HG02885 (cell line): ENCODE results near the gene ALK.

Experiments
- ATAC-seq: cut with Tn5 transposase; IDR thresholded peaks from one replicate; pipeline ENCODE4 v1.9.1; 2021; ENCODE audit warnings: mild to moderate bottlenecking; ENCODE audit not compliant: unreplicated experiment, poor library complexity

Gene ALK

DNA sequence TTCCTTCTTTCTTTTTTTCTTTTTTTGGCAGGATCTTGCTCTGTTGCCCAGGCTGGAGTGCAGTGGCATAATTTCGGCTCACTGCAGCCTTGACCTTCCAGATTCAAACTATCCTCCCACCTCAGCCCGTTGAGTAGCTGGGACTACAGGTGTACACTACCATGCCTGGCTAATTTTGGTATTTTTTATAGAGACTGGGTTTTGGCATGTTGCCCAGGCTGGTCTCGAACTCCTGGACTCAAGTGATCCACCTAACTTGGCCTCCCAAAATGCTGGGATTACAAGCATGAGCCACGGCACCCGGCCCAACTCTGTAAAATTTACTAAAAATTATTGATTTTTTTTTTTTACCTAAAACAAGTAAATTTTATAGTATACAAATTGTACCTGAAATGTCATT lies 360.8 kb downstream of the ALK start:
- no peak for ATAC-seq

DNA sequence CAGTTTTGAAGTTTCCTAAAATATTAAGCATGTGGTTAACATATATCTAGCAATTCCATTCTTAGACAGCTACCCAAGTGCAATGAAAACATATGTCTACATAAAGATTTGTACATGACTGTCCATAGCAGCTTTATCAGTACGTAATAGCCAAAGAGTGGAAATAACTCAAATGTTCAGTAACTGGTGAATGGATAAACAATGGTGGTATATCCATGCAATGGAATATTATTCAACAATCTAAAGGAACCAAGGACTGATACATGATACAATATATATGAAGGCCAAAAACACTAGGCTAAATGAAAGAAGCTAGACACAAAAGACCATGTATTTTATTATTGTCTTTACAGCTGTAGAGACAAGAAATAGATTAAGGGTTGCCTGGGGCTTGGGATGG lies 361.4 kb downstream of the ALK start:
- no peak for ATAC-seq

- no peak for ATAC-seq
Measured at GRCh38 chr2:29559578-29559977, 361.8 kb downstream of the ALK start.

GRCh38 chr2:29558097-29558496 lies 363.3 kb downstream of the ALK start:
- no peak for ATAC-seq

DNA sequence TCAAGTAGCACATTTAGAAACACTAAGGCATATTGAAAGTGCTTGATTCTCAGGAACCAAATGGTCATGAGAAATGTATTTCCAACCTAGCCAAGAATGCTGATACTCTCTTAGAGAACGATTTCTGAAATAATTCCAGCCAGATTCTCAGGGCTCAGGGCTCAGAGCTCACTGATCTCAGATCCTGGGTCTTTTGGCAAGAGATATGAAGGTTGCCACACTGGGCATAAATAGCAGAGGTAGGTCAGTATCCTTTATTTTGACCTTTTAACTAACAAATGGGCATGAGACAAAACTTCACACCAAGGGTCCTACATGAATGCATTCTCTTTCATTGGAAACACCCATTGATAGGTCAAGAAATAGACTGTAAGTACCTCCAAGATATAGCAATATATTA lies 364.1 kb downstream of the ALK start:
- ATAC-seq, result no peak

- no peak for ATAC-seq
Measured at GRCh38 chr2:29549069-29549380, 372.4 kb downstream of the ALK start.

DNA sequence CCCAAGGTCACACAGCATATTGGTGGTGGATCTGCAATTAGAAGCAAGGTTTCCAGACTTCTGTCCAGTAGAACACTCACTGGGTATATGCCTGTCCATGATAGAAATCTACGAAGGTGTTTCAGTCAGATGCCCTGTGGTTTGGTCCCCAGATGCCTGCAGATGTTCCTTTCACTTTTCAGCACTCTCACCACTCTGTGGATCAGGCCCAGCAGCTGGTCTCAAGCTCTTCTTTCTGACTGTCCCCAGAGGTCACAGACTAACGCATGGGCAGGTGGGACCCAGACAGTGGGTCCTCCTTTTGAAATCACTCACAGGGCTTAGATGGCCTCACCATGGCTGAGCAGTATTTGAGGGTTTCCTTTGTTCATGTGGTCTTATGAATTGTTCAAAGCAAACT lies 376.5 kb downstream of the ALK start:
- no peak for ATAC-seq

- no peak for ATAC-seq
Measured at GRCh38 chr2:29544031-29544430, 377.4 kb downstream of the ALK start.

DNA sequence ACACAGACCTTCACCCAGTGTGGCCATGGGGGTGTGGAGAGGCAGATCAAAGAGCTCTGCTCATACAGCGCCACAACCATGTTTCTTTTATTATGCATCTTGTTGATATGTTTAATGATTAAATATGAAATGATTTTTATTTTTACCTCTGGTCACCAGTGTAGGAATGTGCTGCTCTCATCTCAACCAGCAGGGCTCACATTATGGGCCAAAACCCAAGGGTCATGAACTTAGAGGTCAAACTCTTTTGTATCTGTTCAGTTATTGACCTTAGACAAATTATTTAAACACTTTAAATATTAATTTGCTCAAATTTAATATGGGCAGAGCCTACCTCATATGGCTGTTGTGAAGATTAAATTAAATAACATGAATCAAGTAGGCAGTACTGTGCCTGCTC lies 386.2 kb downstream of the ALK start:
- ATAC-seq, result no peak

DNA sequence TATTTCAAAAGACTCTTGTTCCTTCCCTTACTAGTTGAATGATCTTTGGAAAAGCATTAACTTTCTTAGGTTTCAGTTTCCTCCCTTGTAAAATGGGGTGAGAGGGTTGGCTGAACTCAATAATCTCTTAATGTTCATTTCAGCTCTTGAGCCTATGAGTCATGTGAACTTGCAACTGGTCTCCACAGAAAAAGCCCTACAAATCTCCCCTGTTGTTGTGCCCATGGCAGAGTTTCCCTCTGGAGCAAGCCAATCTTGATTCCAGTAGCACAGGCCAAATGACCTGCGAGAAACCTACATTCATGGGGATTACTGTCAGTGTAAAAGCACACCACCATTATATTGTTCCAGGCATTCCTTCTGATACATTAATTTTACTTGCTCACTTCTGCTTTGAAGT lies 388.9 kb downstream of the ALK start:
- no peak for ATAC-seq

- no peak for ATAC-seq
Measured at GRCh38 chr2:29531626-29532025, 389.8 kb downstream of the ALK start.

DNA sequence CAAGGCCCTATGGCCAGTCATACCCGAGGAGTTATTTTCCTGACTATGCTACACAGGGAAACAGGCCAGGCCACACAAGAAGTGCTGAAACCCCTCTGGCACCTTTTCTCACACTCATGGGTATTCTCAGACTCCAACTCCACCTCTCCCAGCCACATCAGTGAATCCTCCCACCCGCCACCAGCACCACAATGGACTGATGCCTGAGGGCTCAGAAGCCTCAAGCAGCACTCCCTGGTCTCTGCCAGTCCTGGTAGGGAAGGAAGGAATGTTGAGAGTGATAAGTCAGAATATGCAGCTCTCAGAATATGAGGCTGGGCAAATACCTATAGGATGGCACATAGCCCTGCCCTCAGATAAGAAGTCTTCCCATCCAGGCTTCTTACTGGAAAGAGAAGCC lies 391.1 kb downstream of the ALK start:
- no peak for ATAC-seq

GRCh38 chr2:29528891-29529520 lies 392.4 kb downstream of the ALK start:
- ATAC-seq, result no peak

- no peak for ATAC-seq
Measured at GRCh38 chr2:29528371-29528770, 393.0 kb downstream of the ALK start.

- no peak for ATAC-seq
Measured at GRCh38 chr2:29527947-29528346, 393.4 kb downstream of the ALK start.

DNA sequence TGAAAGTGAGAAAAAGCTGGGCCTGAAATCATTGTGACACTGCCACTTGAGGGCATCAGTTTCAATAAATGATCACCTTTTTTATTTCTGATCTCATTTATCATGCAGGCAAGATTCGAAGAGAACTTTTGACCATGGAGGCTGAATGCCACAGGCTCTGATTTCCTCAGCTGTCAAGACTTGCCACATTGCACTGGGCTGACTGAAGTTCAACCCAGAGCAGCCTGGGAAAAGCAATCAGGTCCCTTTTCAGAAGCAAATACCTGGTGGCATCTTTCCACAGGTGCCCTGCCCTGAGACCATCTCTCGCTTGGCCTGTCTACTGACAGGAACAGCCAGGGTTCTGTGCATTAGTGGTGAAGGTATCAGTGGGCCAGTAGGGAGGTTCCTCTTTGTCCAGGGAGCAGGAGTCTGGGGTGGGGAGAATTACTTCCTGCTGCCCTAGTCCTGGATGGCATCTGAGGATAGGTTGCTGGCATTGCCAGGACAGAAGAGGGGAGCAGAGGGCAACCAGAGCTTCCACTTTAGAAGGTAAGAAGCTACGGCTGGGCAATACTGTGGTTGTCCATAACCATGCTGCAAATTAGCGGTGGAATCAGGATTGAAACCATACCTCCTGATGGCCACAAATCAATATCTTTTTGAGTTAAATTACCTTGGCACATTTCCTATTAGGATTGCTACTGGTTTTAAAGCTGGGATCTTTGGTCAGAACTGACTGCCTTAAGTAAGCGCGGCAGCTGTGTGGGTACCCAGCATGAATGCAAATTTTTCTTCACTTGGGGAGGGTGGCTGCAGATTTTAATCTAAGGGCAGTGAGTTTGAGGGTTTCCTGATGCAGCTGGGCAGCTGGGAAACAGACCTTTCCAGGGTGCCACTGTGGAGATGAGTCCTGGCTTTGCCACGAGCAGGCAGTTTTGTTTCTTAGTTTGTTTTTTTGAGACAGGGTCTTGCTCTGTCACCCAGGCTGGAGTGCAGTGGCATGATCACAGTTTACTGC lies 394.5 kb downstream of the ALK start:
- no peak for ATAC-seq

DNA sequence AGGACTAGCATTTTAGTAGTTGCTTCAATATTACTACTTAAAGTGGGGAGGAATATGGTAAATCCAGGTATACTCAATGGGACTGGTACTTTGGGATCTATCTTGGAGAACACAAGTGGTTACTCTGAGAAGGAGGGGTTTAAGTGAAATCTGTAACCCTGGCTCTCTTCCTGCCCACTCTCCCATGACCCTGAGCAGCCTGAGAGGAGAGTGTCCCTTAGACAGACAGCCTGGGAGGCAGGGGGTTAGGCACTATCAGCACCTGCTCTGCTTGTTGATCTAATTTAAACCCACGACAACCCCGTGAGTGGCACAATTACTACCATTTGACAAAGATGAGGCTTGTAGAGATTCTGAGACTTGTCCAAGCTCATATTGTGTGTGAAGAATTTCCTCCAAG lies 395.5 kb downstream of the ALK start:
- no peak for ATAC-seq

- ATAC-seq, result no peak
Measured at GRCh38 chr2:29524652-29525051, 396.7 kb downstream of the ALK start.

DNA sequence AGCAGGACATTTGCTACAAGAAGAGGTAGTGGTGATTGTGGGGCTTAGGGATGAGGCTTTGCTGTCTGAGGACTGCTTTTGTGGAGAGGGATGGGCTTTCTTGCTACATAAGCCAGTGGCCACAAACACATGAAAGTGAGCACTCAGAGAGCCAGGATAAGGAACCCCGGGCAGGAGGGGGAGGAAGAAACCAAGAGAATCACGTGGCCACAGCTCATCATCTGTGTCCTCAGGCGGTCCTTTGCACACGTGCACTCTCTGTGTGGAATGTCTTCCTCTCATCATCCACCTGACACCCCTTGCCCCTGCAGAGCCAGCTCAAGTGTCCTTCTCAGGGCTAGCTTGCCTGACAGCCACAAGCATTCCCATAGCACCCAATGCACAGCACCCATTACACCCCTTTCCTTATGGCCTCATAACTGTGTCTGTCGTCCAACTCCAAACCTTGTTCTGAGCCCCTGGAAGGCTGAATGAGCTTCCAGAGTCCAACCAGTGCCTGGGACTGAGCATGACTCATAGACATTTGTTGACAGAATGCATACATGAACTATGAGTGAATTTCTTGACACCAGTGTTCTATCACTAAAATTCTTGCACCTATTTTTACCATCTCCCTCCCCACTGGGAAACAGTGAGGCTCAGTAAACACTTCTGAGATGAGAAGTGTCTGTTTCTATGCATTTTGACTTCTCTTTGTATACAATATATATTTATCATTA lies 398.3 kb downstream of the ALK start:
- no peak for ATAC-seq

DNA sequence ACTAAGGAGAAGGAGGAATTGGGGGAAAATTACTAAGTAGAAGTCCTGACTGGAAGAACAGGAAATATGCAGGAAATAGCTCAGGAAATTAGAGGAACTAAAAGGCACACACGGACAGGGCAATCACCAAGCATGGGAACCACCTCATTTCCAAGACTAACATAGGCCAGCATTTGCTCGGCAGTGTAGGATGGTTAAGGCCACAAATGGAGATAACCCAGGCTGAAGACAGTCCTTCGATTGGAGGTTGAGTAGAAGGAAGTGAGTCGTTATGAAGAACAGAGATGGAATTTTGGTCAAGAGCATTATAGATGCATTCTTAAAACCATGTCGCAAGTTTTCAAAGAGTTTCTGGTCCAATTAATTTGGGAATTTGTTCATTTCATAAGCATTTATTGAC lies 401.4 kb downstream of the ALK start:
- ATAC-seq, result no peak

DNA sequence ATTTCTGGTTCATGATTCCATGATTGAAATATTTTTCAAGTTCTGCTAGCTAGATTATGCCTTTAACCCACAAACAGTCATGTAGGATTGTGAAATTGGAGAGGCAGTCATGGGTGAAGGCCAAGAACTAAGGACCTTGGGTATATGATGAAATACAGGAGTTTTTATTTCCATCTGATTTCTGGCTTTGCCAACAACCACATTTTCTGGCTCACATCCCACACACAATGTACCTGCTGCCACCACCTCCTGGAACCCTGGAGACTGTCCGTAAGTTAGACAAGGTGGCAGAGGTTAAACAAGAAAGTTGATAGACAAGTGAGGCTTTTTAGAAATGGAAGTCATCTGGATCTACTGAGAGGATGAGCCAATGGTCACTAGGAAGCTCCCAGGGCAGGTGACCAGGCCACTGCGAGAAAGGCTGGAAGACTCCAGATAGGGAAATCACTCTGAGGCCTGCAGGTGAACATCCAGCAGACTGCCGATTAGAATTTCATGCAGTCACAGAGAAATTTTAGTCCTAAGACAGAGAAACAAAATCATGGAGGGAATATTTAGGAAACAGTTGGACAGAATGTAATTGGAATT lies 402.0 kb downstream of the ALK start:
- no peak for ATAC-seq
